Effector memory CD4-positive, alpha-beta T cell (primary cell): ENCODE results near the gene ITK.

ENCODE experiments used
- DNase-seq, 3 donors: peaks; one replicate each; pipeline ENCODE4 v3.0.0-alpha.2; 2020
- H3K27ac ChIP-seq: 2 replicates; pipeline ENCODE4 v1.7.0; 2013; ENCODE audit warnings: mild to moderate bottlenecking, low read length, moderate library complexity; ENCODE audit not compliant: insufficient read depth, poor library complexity, severe bottlenecking
- H3K27me3 ChIP-seq: replicated peaks from 2 replicates; pipeline ENCODE4 v1.7.0; 2013; ENCODE audit warnings: mild to moderate bottlenecking, low read length; ENCODE audit not compliant: insufficient read depth, control insufficient read depth, poor library complexity, severe bottlenecking
- H3K36me3 ChIP-seq: 2 replicates; pipeline ENCODE4 v1.7.0; 2013; ENCODE audit warnings: mild to moderate bottlenecking, low read length, moderate library complexity; ENCODE audit not compliant: control insufficient read depth, insufficient read depth
- H3K4me1 ChIP-seq: 2 replicates; pipeline ENCODE4 v1.7.0; 2013; ENCODE audit warnings: low read length, mild to moderate bottlenecking; ENCODE audit not compliant: control insufficient read depth, insufficient read depth, poor library complexity, severe bottlenecking
- H3K4me3 ChIP-seq: 2 replicates; pipeline ENCODE4 v1.7.0; 2013; ENCODE audit warnings: low read length, low read depth, mild to moderate bottlenecking; ENCODE audit not compliant: insufficient read depth, poor library complexity, severe bottlenecking
- H3K9me3 ChIP-seq: 2 replicates; pipeline ENCODE4 v1.7.0; 2013; ENCODE audit warnings: mild to moderate bottlenecking, low read length, moderate library complexity; ENCODE audit not compliant: control insufficient read depth

ITK gene

DNA sequence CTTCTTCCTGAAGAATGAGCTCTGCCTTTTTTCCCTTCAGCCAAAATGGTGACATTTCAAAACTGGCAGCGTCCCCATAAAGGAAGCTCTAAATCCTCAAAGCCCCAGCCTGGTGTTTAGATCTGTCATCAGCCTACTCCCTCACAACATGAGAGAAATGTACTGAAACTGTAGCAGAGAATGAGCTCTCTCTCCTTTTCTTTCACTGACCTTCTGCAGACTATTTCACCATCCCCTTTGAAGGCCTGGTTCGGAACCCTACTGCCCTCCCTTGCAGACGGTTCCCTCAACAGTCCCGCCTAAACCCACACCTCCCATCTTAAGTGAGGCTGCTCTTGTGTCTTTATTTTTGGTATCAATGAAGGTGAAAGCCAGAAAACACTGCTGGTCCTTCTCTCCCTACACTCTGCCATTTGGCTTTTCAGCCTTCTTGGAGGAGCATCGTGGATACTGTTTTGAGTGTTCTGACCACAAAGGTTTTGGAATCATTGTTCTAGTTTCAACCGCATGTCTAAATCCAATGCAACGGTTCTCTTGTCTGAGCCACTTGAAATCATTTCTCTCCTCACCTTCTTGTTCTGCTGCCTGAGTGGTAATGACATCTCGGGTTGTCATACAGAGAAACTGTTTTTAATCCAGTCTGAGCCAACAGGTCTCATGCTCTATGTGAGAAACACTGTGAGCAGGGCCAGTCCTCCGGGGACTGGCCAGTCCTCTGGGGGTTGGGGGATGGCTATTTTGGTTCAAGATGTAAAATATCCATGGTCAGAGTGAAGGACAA, 39.0 kb downstream of the ITK start:
- no peaks in the 10 kb centered on the region for H3K27me3 ChIP-seq
- H3K4me3 ChIP-seq: no peak overlapping the region
- H3K27ac ChIP-seq: peak overlapping the region; percentile 50
- peaks cover 68% of the 10 kb centered on the region for H3K36me3 ChIP-seq
- H3K4me1 ChIP-seq: peaks cover 83% of the 10 kb centered on the region
- no peak for DNase-seq
- H3K9me3 ChIP-seq: no peaks in the 10 kb centered on the region

GRCh38 chr5:157221959-157222358, 41.3 kb downstream of the ITK start:
- no peak overlapping the region for H3K4me3 ChIP-seq
- peak overlapping the region; percentile 87 for H3K27ac ChIP-seq
- H3K27me3 ChIP-seq: no peaks in the 10 kb centered on the region
- no peak for DNase-seq
- peaks cover 74% of the 10 kb centered on the region for H3K4me1 ChIP-seq
- no peaks in the 10 kb centered on the region for H3K9me3 ChIP-seq
- peaks cover 69% of the 10 kb centered on the region for H3K36me3 ChIP-seq

- H3K4me3 ChIP-seq: peak overlapping the region; percentile 19
- peak; percentile 28 to 57 (median 37) for DNase-seq
- peak overlapping the region; percentile 87 for H3K27ac ChIP-seq
- H3K4me1 ChIP-seq: peaks cover 67% of the 10 kb centered on the region
- H3K9me3 ChIP-seq: no peaks in the 10 kb centered on the region
- no peaks in the 10 kb centered on the region for H3K27me3 ChIP-seq
- H3K36me3 ChIP-seq: peaks cover 74% of the 10 kb centered on the region
Observed at GRCh38 chr5:157222506-157223230, 42.0 kb downstream of the ITK start.

DNA sequence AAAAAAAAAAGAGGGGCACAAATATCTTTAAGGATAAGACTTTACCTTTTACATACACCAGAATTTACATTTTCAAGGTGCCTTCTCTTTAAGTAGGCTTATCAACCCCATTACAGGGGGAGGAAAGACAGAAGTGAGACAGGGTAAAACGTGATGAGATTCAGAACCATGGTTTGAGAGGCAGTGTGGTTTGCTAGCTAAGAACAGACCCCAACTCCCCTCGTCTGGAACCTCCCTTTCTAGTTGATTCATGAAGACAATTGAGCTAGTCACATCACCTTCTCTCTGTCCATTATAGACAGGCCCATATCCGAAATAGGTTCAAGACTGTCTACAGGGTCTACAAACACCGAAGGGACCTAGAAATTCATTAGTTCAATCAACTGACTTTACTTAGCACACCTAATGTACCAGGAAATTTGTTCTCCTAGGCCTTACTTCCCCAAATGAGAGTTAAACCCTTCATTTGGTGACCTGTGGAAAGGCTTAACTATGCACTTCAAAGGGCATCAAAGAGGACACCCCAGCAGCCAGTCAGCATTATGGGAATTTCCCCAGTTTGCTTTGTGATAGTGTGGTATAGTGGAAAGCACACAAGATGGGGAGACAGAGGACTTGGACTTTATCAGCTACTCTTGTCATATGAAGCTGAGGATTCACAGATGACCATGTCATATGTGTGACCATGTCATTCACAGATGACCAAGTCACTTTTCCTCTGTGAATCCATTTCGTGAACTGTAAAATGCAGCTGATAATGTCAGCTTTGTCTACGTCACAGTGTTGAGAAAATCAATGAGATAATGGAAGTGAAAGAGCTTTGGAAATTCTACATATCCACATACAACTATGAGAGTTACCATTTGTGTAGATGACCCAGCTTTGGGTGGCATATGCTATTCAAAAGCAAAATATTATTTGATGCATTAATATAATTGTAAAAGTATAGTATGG, 45.1 kb downstream of the ITK start:
- no peak for DNase-seq
- H3K36me3 ChIP-seq: peaks cover 84% of the 10 kb centered on the region

DNA sequence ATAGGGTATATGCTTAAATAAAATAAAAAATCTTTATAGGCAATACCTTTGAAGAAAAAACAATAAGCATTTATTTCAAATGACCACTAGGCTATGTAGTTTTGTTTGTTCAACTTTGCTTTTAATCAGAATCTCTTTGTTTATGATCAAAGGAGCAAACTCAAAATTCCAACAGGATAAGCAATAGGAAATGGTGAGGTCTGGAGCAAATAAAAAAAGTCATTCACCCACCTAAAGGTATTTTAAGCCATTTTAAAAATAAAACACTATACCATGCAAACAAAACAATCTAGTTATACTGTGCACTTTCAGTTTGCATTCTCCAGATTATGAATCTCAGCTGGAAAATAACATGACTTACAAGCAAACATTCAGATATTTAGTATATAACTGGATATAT, 50.0 kb downstream of the ITK start:
- Histone ChIP-seq H3K36me3 (peaks cover 93% of the 10 kb centered on the region), H3K4me1 (peaks cover 18% of the 10 kb centered on the region), H3K4me3 (no peak overlapping the region), H3K27ac (peak overlapping the region; percentile 9), H3K9me3 (no peaks in the 10 kb centered on the region), H3K27me3 (no peaks in the 10 kb centered on the region)
- no peak for DNase-seq

More for the DNA sequence above, 45.1 kb downstream of the ITK start:
- H3K4me3 ChIP-seq: no peak overlapping the region
- H3K9me3 ChIP-seq: no peaks in the 10 kb centered on the region
- no peaks in the 10 kb centered on the region for H3K27me3 ChIP-seq
- H3K27ac ChIP-seq: peak overlapping the region; percentile 47
- peaks cover 40% of the 10 kb centered on the region for H3K4me1 ChIP-seq

DNA sequence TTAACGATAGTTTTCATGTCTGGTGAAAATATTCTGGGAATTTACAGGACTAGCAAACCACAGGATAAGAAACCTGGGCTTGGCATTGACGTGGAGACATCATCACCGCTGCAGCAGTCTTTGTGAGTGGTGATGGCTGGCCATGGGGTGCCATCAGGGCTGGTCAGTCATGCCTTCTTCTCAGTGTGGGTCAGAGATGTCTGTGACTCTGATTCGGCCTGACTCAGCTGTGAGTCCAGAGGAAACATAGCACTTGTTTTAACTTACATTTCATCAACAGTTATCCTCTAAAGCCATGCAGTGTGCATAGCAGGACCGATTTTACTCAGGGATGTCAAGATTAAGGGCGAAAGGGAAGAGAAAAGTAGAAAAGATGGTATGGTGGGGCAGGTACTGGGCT, 52.1 kb downstream of the ITK start:
- H3K36me3 ChIP-seq: peaks cover 94% of the 10 kb centered on the region
- peak overlapping the region; percentile 42 for H3K27ac ChIP-seq
- H3K4me1 ChIP-seq: peaks cover 12% of the 10 kb centered on the region
- DNase-seq: no peak
- H3K27me3 ChIP-seq: no peaks in the 10 kb centered on the region
- H3K4me3 ChIP-seq: no peak overlapping the region
- no peaks in the 10 kb centered on the region for H3K9me3 ChIP-seq

- Histone ChIP-seq H3K4me3 (no peak overlapping the region), H3K4me1 (peaks cover 12% of the 10 kb centered on the region), H3K9me3 (no peaks in the 10 kb centered on the region), H3K27me3 (no peaks in the 10 kb centered on the region), H3K36me3 (peaks cover 95% of the 10 kb centered on the region), H3K27ac (peak overlapping the region; percentile 42)
- DNase-seq: no peak
Observed at GRCh38 chr5:157233515-157233914, 52.9 kb downstream of the ITK start.

GRCh38 chr5:157236423-157236822, 55.8 kb downstream of the ITK start:
- no peaks in the 10 kb centered on the region for H3K9me3 ChIP-seq
- H3K27ac ChIP-seq: no peak overlapping the region
- no peak overlapping the region for H3K4me3 ChIP-seq
- peaks cover 12% of the 10 kb centered on the region for H3K4me1 ChIP-seq
- no peaks in the 10 kb centered on the region for H3K27me3 ChIP-seq
- no peak for DNase-seq
- peaks cover 94% of the 10 kb centered on the region for H3K36me3 ChIP-seq

DNA sequence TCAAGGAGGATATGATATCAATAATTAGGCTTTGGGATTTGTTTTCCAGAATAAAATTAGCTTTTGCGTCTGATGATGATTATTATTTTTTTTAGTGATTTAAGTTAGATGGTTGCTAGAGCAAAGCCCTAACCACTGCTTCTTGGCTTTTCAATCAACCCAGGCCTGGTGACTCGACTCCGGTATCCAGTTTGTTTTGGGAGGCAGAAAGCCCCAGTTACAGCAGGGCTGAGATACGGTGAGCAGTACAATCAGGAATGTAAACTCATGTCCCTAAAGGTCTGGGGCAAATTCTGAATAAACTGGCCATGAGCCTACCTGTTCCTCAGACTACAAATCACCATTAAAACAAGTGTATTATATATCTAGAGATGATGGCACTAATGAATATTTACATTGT, 60.8 kb downstream of the ITK start:
- DNase-seq: no peak
- H3K36me3 ChIP-seq: peaks cover 95% of the 10 kb centered on the region
- H3K27ac ChIP-seq: no peak overlapping the region
- H3K27me3 ChIP-seq: no peaks in the 10 kb centered on the region
- H3K4me3 ChIP-seq: no peak overlapping the region
- H3K4me1 ChIP-seq: peaks cover 15% of the 10 kb centered on the region
- no peaks in the 10 kb centered on the region for H3K9me3 ChIP-seq
